Stimulated activated CD8-positive, alpha-beta memory T cell treated with anti-CD3 and anti-CD28 coated beads, Interleukin-7, amount 100 ng/mL, for 24 hours (primary cell): ENCODE data around the gene RECK.
"Not testable (repeated sequence)": the region's sequence is repeated elsewhere in the genome, so short reads cannot be mapped to it uniquely, and the experiment has no call there.

Source experiments
- DNase-seq: peaks from one replicate; pipeline ENCODE4 v3.0.0-alpha.2; 2020; ENCODE audit warnings: low read depth

Gene RECK

GRCh38 chr9:36158917-36159316 is 122.2 kb downstream of the RECK start:
- DNase-seq: no peak

DNA sequence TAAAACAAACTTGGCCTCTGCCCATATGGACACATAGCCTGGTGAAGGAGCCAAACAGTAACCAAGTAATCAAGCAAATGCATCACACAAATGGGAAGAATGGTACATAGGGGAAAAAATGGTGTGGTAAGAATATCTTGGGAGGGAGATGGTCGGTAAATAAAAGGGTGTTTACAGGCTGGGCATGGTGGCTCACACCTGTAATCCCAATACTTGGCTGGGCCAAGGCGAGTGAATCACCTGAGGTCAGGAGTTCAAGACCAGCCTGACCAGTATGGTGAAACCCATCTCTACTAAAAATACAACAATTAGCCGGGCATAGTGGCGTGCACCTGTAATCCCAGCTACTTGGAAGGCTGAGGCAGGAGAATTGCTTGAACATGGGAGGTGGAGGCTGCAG is 122.8 kb downstream of the RECK start:
- DNase-seq: not testable (repeated sequence)

DNA sequence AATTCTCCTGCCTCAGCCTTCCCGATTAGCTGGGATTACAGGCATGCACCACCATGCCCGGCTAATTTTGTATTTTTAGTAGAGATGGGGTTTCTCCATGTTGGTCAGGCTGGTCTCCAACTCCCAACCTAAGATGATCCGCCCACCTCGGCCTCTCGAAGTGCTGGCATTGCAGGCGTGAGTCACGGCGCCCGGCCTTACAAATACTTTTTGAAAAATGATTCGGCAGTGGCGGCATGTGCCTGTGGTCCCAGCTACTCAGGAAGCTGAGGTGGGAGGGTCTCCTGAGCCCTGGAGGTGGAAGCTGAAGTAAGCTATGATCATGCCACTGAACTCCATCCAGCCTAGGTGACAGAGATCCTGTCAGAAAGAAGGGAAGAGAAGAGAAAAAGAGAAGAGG is 123.4 kb downstream of the RECK start:
- DNase-seq: not testable (repeated sequence)

- DNase-seq: no peak
These were observed 124.5 kb downstream of the RECK start for GRCh38 chr9:36161187-36161586.

- no peak for DNase-seq
These were observed 125.6 kb downstream of the RECK start for GRCh38 chr9:36162211-36162738.

DNA sequence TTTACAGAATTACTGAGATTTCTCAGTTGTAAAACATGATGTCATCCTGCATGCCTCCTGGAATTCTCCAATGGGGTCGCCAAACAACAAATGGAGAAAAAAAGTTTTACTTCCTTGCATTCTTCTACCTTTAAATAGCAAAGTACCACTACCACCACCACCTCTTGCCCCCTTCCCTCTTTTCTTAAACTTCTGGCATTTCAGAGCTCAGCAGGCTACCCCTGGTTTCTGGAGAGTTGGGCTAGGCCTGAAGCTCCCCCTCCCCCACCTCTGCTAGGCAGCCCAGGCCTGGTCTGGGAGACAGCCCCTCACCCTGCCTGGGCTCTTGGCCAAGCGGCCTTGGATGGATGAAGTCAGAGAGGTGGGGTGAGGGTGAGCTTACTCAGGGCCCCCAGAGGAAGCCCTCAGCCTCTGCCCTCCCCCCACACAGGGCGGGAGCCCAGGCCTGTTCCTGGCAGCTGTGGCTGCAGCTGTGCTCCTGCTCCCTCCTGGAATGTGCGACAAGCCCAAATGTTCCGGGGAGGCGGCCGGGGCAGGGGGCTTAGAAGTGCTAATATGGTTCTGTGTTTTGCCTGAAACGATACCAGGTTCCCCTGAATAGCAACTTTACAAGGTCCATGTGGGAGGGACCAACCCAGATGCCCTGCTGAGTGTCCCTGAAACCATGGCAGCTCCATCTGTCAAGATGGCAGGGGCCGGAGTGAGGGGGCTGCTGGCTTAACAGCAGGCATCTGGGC is 126.5 kb downstream of the RECK start:
- DNase-seq: no peak

- no peak for DNase-seq
These were observed 127.1 kb downstream of the RECK start for GRCh38 chr9:36163786-36164170.

- no peak for DNase-seq
These were observed 127.7 kb downstream of the RECK start for GRCh38 chr9:36164372-36164771.

DNA sequence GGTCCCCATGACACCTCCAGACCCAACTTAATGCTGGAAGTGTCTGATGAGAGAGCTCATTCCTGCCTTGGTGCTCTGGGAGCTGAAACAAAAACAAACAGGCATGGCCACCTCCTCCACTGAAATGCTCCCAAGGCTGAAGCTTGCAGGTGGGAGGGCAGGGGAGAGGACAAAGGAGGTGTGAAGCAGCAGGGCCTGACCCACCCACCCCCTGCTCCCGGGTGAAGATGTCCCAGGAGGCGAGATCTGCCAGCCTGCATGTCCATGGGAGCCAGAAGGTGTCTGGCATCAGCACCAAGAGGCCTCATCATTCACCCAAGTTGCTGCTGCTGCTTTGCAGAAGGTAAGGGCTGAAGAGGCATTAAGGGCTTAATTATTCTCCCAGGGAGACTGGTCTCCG is 128.3 kb downstream of the RECK start:
- no peak for DNase-seq

DNA sequence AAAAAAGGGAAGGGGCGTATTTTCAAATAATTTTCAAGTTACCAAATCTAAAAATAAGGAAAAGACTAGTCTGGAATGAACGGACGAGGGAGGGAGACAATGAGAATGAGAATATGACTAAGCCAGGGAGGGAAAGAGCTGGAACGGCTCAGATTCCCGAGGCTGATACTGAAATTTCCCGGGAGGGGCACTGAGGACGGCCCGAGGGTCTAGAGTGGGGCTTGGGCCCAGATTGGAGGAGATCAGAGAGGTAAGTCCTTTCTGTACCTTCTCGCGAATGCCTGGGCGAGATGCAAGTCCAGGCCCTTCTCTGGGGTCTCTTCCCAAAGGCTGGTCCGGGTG is 129.1 kb downstream of the RECK start:
- no peak for DNase-seq

GRCh38 chr9:36166168-36166927 is 129.6 kb downstream of the RECK start:
- DNase-seq: peak; percentile 71

DNA sequence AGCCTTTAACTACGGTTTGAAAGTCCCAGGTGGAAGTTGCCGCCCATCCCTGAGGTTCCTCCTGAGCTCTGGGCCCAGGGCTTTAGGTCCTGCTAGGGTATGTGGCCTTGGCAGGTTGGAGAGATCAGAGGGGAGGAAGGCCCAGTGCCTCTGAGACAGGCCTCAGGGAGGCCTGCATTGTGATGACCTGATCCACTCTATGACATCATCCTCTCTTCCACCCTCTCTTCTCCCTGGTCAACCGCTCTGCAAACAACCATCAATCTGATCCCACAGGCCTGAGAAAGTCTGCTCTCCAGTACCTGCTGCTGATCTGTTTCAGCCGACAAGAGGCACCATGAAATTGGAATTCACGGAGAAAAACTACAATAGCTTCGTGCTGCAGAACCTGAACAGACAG is 132.5 kb downstream of the RECK start, which contains the start of gene CCIN:
TSS of gene CCIN (plus strand) at position 223 of the 400 bp plus-strand sequence. CDS start at position 338, 115 bp downstream.
- no peak for DNase-seq

DNA sequence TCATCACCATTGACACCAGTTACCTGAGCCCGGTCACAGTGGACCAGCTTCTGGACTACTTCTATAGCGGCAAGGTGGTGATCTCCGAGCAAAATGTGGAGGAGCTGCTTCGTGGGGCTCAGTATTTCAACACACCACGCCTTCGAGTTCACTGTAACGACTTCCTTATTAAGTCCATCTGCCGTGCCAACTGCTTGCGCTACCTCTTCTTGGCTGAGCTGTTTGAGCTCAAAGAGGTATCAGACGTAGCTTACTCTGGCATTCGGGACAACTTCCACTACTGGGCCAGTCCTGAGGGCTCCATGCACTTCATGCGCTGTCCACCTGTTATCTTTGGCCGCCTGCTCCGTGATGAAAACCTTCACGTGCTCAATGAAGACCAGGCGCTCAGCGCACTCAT is 133.0 kb downstream of the RECK start:
- no peak for DNase-seq

DNA sequence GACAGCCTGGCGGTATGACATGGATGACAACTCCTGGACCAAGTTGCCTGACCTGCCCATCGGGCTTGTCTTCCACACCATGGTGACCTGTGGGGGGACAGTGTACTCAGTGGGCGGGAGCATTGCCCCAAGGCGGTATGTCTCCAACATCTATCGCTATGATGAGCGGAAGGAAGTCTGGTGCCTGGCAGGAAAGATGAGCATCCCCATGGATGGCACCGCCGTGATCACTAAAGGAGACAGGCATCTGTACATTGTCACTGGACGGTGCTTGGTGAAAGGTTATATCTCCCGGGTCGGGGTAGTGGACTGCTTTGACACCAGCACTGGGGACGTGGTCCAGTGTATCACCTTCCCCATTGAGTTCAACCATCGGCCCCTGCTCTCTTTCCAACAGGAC is 133.8 kb downstream of the RECK start:
- no peak for DNase-seq

GRCh38 chr9:36173861-36174260 is 137.1 kb downstream of the RECK start:
- no peak for DNase-seq
